HG02571 (cell line): ENCODE measurements around the gene NCK2.
A peak's percentile ranks its signal among the peaks of the same experiment; 100 is the strongest.

Experiments used
- ATAC-seq: cut with Tn5 transposase; IDR thresholded peaks from one replicate; pipeline ENCODE4 v1.9.1; 2021; ENCODE audit warnings: mild to moderate bottlenecking, moderate library complexity; ENCODE audit not compliant: unreplicated experiment

Gene NCK2

DNA sequence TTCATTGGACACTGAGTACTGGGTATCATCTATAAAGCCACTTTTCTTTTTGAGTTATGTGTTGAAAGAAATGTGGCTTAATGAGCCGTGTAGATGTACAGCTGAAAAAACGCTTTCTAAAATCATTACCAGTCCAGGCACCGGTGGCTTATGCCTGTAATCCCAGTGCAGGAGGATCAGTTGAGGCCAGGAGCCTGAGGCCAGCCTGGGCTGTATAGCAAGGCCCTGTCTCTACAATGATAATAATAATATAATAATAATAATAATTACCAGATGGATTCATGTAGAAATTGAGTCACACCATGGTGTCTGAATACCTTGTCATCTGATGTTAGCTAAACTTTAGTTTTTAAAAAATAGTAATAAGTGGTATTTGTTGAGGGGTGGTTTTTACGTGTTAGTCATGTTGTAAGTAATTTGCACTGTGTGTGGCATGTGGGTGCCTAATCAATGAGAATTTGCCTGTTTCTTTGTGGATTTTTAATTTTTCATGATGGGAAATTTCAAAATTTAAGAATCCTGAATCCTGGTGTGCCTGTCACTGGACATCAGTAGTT, 30.1 kb downstream of the NCK2 start:
- no peak for ATAC-seq

- ATAC-seq, result peak; percentile 48
These were observed 31.3 kb downstream of the NCK2 start for GRCh38 chr2:105775809-105776559.

- ATAC-seq, result no peak
These were observed 31.8 kb downstream of the NCK2 start for GRCh38 chr2:105776560-105776928.

- no peak for ATAC-seq
These were observed 32.3 kb downstream of the NCK2 start for GRCh38 chr2:105777031-105777482.

DNA sequence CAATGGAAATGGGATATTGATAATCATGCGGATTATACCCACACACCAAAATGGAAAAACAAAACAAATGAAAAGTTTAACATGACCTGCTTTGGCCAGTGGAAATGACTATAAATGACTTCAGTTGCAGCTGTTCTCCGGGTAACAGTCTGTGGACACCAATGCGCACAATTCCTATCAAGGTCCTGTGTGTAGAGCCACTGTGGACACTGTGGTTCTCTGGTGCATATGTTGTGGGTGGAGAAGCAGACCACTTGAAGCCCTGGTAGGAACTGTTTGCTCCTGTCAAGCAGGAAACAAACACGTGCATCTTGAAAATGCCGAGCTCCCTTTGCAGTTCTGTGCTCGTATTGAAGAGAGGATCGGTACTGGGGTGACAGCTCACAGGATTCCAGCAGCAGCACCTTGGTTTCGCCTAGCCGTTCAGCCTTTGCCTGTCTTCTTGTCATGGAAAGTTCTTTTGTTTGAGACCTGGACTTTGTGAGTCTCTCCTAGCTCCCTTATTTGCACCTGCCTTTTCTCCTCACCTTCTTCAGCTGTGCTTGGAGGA, 32.9 kb downstream of the NCK2 start:
- no peak for ATAC-seq

DNA sequence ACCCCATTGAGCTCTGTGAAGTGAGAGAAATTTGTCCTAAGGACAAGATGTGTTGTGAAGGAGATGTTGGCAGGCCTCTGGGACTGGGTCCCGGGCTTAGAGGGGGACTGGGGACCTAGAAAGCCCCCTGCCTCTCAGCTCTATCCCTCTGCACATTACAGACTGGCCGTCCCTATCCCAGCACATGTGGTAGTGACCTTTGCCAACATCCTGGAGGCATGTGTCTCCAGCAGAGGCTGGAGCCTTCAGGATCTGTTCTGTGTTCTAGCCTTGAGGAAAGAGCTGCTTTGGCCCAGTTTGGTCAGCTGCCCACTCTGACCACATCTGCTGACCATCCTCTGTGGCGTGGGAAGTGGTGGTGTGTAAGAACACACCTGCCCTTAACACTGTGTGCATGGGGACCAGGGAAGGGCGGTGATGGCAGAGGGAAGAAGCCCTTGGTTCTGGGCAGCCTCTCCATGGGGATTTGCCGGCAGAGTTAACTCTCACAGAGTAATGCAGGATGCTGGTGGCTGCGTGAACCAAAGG, 33.4 kb downstream of the NCK2 start:
- no peak for ATAC-seq

GRCh38 chr2:105779394-105779793, 34.7 kb downstream of the NCK2 start:
- ATAC-seq, result no peak

DNA sequence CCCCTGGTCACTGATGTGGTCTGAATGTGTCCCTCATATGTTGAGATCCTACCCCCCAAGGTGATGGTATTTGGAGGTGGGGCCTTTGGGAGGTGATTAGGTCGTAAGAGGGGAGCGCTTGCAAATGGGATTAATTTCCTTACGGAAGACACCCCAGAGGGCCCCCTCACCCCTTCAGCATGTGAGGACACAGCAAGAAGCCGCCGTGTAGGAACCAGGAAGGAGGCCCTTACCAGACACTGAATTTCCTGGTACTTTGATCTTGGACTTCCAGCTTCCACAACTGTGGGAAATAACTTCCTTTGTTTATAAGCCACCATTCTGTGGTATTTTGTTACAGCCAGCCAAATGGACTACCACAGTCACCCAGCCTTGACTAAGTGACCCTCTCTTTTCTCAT, 35.9 kb downstream of the NCK2 start:
- ATAC-seq, result no peak

DNA sequence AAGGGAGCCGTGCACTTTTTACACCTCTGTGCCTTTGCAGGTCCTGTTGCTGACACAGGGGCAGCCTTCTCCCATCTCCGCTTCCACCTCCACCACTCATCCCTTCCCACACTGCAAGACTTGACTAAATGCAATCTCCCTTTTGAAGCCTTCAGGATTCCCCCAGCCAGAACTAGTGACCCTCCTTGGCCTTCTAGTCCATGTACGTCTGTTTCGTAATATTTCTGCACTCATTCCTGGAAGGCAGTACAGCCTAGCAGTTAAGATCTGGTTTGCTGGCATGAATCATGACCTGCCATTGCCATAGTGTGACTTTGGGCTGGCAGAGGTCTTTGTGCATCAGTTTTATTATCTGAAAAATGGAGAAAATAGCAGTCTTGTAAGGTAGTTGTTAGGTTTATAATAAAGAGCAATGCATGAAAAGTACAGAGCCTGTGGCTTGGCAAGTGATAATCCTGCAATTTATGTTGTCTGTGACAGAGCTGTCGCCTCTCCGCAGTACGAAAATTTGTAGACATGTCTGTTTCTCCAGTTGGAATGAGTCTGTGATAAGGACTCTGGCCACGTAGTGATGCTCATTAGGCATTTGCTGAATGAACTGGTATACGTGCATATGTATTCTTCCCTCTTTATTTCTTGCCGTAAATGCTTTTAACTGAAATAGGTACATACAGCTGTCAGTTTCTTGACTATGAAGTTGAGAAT, 36.7 kb downstream of the NCK2 start:
- no peak for ATAC-seq

GRCh38 chr2:105782123-105782522, 37.4 kb downstream of the NCK2 start:
- no peak for ATAC-seq

DNA sequence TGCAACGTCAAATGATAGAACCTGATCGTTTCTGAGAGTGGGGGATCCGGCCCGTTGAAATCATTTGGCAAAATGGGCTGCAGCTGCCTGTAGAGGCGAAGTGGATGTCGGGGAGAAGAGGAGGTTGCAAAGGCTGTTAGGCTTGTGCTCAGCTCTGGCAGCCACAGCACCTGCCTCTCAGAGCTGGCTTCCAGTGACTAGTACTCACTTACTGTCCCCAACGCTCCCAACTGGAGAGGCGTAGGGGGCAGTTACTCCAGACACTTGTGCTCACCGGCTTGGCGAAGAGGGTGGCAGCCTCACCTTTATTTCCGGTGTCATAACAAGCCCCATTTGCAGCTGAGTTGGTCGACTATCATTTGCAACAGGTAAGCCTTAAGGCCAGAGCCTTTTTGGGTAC, 37.9 kb downstream of the NCK2 start:
- ATAC-seq, result no peak

DNA sequence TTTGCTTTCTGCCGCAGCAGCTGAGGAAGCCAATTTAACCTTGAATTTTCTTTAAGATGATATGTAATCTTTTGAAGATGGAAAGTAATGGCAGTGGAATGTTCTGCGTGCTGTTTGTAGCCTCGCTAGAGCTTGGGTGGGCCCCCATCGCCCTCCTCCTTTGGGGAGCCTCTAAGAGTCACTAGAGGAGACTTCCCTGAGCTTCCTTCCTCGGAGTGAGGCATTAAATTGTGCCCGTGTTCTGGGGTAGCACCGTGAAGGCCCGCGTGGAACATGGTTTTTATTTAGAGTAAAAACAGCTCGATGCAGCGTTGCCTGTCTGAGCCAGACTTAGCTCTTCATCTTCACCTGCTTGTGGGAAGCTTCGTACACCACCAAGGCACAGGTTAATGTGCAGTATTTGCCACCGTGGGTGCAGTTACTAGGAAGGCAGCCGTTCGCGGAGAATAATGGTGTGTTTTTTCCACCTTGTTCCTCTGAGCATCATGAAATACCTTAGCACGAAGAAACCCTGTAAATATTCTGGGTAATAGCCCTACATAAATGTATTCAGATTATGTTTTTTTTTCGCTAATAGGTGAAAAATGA, 38.5 kb downstream of the NCK2 start:
- no peak for ATAC-seq

DNA sequence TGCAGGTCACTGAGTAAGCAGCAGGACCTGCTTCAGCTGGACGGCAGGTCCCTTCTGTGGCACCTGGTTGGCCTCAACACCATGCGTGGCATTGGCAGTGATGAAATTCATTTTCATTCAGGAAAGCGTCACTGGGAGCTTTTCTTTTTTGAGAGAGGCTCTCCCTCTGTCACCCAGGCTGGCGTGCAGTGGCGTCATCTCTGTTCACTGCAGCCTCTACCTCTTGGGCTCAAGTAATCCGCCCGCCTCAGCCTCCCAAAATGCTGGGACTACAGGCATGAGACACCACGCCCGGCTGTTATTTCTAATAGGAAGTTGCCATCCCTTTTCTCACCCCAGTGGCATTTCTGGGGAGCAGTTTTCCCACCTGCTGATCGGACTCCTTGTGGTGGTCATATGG, 39.3 kb downstream of the NCK2 start:
- no peak for ATAC-seq

GRCh38 chr2:105784589-105784988, 39.9 kb downstream of the NCK2 start:
- ATAC-seq, result no peak

GRCh38 chr2:105785095-105785847, 40.6 kb downstream of the NCK2 start:
- ATAC-seq, result no peak

GRCh38 chr2:105786231-105787230, 41.8 kb downstream of the NCK2 start:
- no peak for ATAC-seq

- ATAC-seq, result no peak
These were observed 42.9 kb downstream of the NCK2 start for GRCh38 chr2:105787376-105788318.

DNA sequence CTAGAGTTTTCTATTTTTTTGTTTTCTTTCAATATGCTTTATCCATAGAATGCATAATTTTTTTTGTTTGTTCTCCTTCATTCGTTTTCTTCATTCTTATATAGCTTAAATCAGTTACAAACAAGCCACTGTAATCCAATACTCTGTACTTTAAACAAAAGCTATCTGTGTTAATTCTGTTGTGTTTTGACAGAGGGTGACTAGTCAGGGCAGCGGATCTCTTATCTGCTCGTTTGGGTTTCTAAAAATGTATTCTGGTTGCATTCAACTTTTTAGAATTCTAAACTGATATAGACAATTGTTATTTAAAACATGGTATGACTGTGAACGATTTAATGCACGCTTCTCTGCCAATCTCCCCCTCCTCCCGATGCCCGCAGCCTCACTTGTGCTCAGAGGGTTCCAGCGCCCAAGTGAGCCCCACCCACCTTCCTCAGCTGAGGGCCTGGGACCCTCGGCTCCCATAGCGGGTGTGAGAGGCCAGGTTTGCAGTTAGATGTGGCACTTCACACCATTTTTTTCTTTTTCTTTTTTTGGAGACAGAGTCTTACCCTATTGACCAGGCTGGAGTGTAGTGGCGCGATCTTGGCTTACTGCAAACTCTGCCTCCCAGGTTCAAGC, 44.1 kb downstream of the NCK2 start:
- ATAC-seq, result no peak
